K562 (cell line): ENCODE data around the gene ZNF652. TPM values are rescaled to one million over a fixed set of nuclear protein-coding genes. Genes with fewer than 3 reads are reported as not detected.
A peak's percentile ranks its signal among the peaks of the same experiment; 100 is the strongest.

ENCODE experiments used
- ATAC-seq: fragments of 200-7000 bp; cut with Tn5 transposase; 3 replicates; pipeline ENCODE4 v1.9.1; 2020; ENCODE audit warnings: moderate library complexity
- BruUV-seq: library from RNA; stranded (reverse); fragments of 400-500 nt; replicated peaks from 2 replicates; lab custom pipeline; 2021; lab: Mats Ljungman, UMichigan
- CTCF ChIA-PET: fragments of 300-600 bp; formaldehyde crosslinking; extraction: SDS; loops from one replicate; lab custom pipeline; 2021; ENCODE audit warnings: low intra/inter-chr PET ratio; lab: Yijun Ruan, JAX
- POLR2A ChIA-PET: fragments of 300-600, 350-650 bp; sonication (Branson Sonifier 250); formaldehyde crosslinking; extraction: SDS; loops from one replicate; lab custom pipeline; 2021; ENCODE audit warnings: antibody characterized with exemption, inconsistent platforms; lab: Yijun Ruan, JAX
- DNase-seq, 4 experiments: peaks; one replicate each; pipeline versions ENCODE4 v3.0.0 to v3.0.0-alpha.2; 2011 to 2018; ENCODE audit warnings: low spot score in 3 of 4, mixed read lengths in 3 of 4; ENCODE audit errors: extremely low read depth in 1 of 4
- FAIRE-seq: peaks from 2 replicates; lab custom pipeline; 2011; peaks lifted over from hg19 to GRCh38; lab: Jason Lieb, UNC
- H2AFZ ChIP-seq: 2 replicates; pipeline ENCODE4 v1.6.0; 2011; ENCODE audit warnings: low read depth, low read length, control low read depth, inconsistent platforms
- H3K27ac ChIP-seq: fragments of 200-600 bp; 3 replicates; pipeline ENCODE4 v1.8.0; 2011; ENCODE audit warnings: low read depth, mild to moderate bottlenecking, control low read depth, inconsistent platforms, low read length, moderate library complexity, mixed read lengths; ENCODE audit errors: extremely low read depth
- H3K27me3 ChIP-seq, 2 experiments: fragments of 300-600 bp in 1 of 2; 2 replicates in 1 of 2; 3 replicates in 1 of 2; pipeline versions ENCODE4 v1.6.0 to v1.8.0; 2011; ENCODE audit warnings: inconsistent platforms in 2 of 2, low read length in 2 of 2, mild to moderate bottlenecking in 1 of 2, mixed read lengths in 1 of 2, moderate library complexity in 1 of 2; ENCODE audit not compliant: control insufficient read depth in 2 of 2, insufficient read depth in 2 of 2
- H3K36me3 ChIP-seq: fragments of 300-600 bp; 3 replicates; pipeline ENCODE4 v1.8.0; 2011; ENCODE audit warnings: mild to moderate bottlenecking, low read length, inconsistent platforms; ENCODE audit not compliant: control insufficient read depth, insufficient read depth
- H3K4me1 ChIP-seq, 2 experiments: fragments of 200-600 bp in 1 of 2; replicated peaks in 1 of 2; 2 replicates in 1 of 2; 3 replicates in 1 of 2; pipeline versions ENCODE4 v1.5.1 to v1.8.0; 2011; ENCODE audit warnings: inconsistent platforms in 2 of 2, low read length in 2 of 2, mild to moderate bottlenecking in 1 of 2, mixed read lengths in 1 of 2, moderate library complexity in 1 of 2; ENCODE audit not compliant: control insufficient read depth in 2 of 2, insufficient read depth in 2 of 2
- H3K4me2 ChIP-seq: 2 replicates; pipeline ENCODE4 v1.6.1; 2011; ENCODE audit warnings: low read length, control low read depth, inconsistent platforms, mixed read lengths; ENCODE audit not compliant: insufficient read depth
- H3K4me3 ChIP-seq: fragments of 200-600 bp; sonication (generic), shearing (Covaris generic); 2 replicates; pipeline ENCODE4 v1.5.1; 2016; ENCODE audit warnings: control low read depth, inconsistent platforms
- H3K79me2 ChIP-seq: fragments of 200-600 bp; 3 replicates; pipeline ENCODE4 v1.8.0; 2011; ENCODE audit warnings: low read length, inconsistent platforms; ENCODE audit not compliant: control insufficient read depth, insufficient read depth
- H3K9ac ChIP-seq, 2 experiments: 2 replicates each; pipeline versions ENCODE4 v1.6.0 to v1.6.1; 2011; ENCODE audit warnings: low read depth in 2 of 2, low read length in 2 of 2, control low read depth in 1 of 2, inconsistent platforms in 1 of 2, mild to moderate bottlenecking in 1 of 2, mixed read lengths in 1 of 2; ENCODE audit not compliant: insufficient read depth in 1 of 2
- H3K9me1 ChIP-seq: one replicate; pipeline ENCODE4 v1.6.0; 2011; ENCODE audit warnings: inconsistent platforms, mild to moderate bottlenecking, low read length, moderate library complexity; ENCODE audit not compliant: control insufficient read depth, insufficient read depth
- H3K9me3 ChIP-seq: replicated peaks from 2 replicates; pipeline ENCODE4 v1.5.1; 2011; ENCODE audit warnings: low read depth, low read length, inconsistent platforms; ENCODE audit not compliant: control insufficient read depth, insufficient read depth
- H4K20me1 ChIP-seq: replicated peaks from 2 replicates; pipeline ENCODE4 v1.6.1; 2011; ENCODE audit warnings: low read length, inconsistent platforms, mixed read lengths; ENCODE audit not compliant: control insufficient read depth, insufficient read depth
- ARHGAP35 ChIP-seq: fragments of 450-650 bp; IDR thresholded peaks from 2 replicates; pipeline ENCODE4 v1.6.1; 2018; ENCODE audit not compliant: partially characterized antibody
- NEUROD1 ChIP-seq: fragments of 150-350 bp; IDR thresholded peaks from 2 replicates; pipeline ENCODE4 v1.6.1; 2014; ENCODE audit warnings: borderline replicate concordance, low read length, low read depth; ENCODE audit not compliant: partially characterized antibody
- NR3C1 ChIP-seq: sonication (generic); formaldehyde crosslinking; IDR thresholded peaks from 2 replicates; pipeline ENCODE4 v1.8.1; 2022; ENCODE audit warnings: missing genetic modification reagents
- RBBP5 ChIP-seq: fragments of 200-600 bp; sonication (generic); IDR thresholded peaks from 2 replicates; pipeline ENCODE4 v1.6.1; 2012; ENCODE audit warnings: borderline replicate concordance, mild to moderate bottlenecking, low read length, control low read depth, inconsistent platforms; ENCODE audit not compliant: insufficient read depth, poor library complexity, severe bottlenecking
- SPI1 ChIP-seq: IDR thresholded peaks from 2 replicates; pipeline ENCODE4 v1.6.1; 2011; ENCODE audit warnings: low read depth, low read length, control low read depth, borderline replicate concordance
- TAF9B ChIP-seq: fragments of 450-650 bp; IDR thresholded peaks from 2 replicates; pipeline ENCODE4 v1.6.1; 2018; ENCODE audit warnings: mild to moderate bottlenecking; ENCODE audit not compliant: partially characterized antibody
- ZNF124 ChIP-seq: sonication (generic); formaldehyde crosslinking; IDR thresholded peaks from 2 replicates; pipeline ENCODE4 v1.8.1; 2022; ENCODE audit warnings: missing genetic modification reagents
- ZNF239 ChIP-seq: fragments of 250-450 bp; sonication (Bioruptor Pico); IDR thresholded peaks from 2 replicates; pipeline ENCODE4 v1.4.0; 2020; ENCODE audit warnings: mild to moderate bottlenecking
- ZNF717 ChIP-seq: fragments of 250-450 bp; sonication (Bioruptor Pico); IDR thresholded peaks from 2 replicates; pipeline ENCODE4 v1.5.0; 2021
- WGBS: fragments of 100-300 bp; shearing (Covaris generic); methylation state at CpG from one replicate; pipeline ENCODE4 v1.1.6; 2016; ENCODE audit warnings: low coverage, mixed read lengths; ENCODE audit not compliant: insufficient coverage; ENCODE audit errors: missing lambda C conversion rate; 5-methylcytosine and 5-hydroxymethylcytosine counted together
- in situ Hi-C: fragments of 300-500 bp; cut with MboI; formaldehyde crosslinking; loops from 4 replicates; pipeline ENCODE4 v1.15.0; 2018; ENCODE audit warnings: inconsistent platforms, mixed read lengths
- intact Hi-C: fragments of 100-400 bp; cut with micrococcal nuclease; formaldehyde crosslinking; loops from 2 replicates; pipeline ENCODE4 v1.14.2; 2022
- polyA plus RNA-seq, 8 experiments: library from polyadenylated mRNA; depleted of rRNA in 4 of 8; stranded (reverse) in 5 of 8; unstranded in 3 of 8; fragments of >200 nt; fragmentation: Nextera tagmentation in 2 of 8; fragmentation: Illumina TruSeq in 1 of 8; extraction: Ambion mirVana in 2 of 8; extraction: Trizol in 1 of 8; gene quantifications; 2 replicates each; pipeline versions ENCODE4 v1.2.1 to v1.2.3, GENCODE V29; 2011 to 2014; ENCODE audit warnings: inconsistent platforms in 1 of 8, missing spikeins in 1 of 8
- total RNA-seq, 7 experiments: library from RNA; depleted of rRNA in 6 of 7; stranded (reverse); fragments of >200 nt in 6 of 7; fragmentation: Illumina TruSeq in 2 of 7; extraction: Trizol in 2 of 7; gene quantifications; 2 replicates each; pipeline versions ENCODE4 v1.2.1 to v1.2.3, GENCODE V29; 2011 to 2021; ENCODE audit warnings: low replicate concordance in 1 of 7
- TF ChIP-seq, protein P1 (sequence below): fragments of 250-450 bp; sonication (Bioruptor Pico); IDR thresholded peaks from 2 replicates; pipeline ENCODE4 v1.4.0; 2020; ENCODE audit warnings: mild to moderate bottlenecking, moderate library complexity

ZNF652 gene
- total and polyA plus RNA-seq, 9 of the 15 experiments (the other 6 are each of a cell fraction or from before 2014, with no cell fraction given): 5.1 to 15.5 (median 7.8) TPM

GRCh38 chr17:49247944-49248343 is 114.1 kb downstream of the ZNF652 start:
- Histone ChIP-seq H3K36me3 (no peaks in the 10 kb centered on the region), H3K27me3 (no peaks in the 10 kb centered on the region), H4K20me1 (no peaks in the 10 kb centered on the region), H3K4me2 (no peak overlapping the region), H3K9ac (no peak overlapping the region), H3K4me1 (peaks cover 9 to 10% of the 10 kb centered on the region in 2 experiments; a peak in 4 of 5 replicates), H3K79me2 (no peaks in the 10 kb centered on the region), H3K9me3 (no peaks in the 10 kb centered on the region), H3K27ac (no peak overlapping the region; the same call in 2 of the 3 replicates), H2AFZ (0 out of 2 replicates have a peak overlapping the region, but pooled peaks have one; percentile 61), H3K4me3 (no peak overlapping the region), H3K9me1 (no peaks in the 10 kb centered on the region)
- in situ Hi-C loops: no loop called here
- intact Hi-C loops: no loop called here
- 31% methylated on average over 7 of the region's 7 CpGs for WGBS
- DNase-seq: no peak
- TF ChIP-seq NR3C1 (no peak), RBBP5 (no peak), SPI1 (no peak), NEUROD1 (no peak), TAF9B (no peak), ARHGAP35 (no peak), ZNF124 (CRISPR knock-in tag) (no peak), ZNF239 (CRISPR knock-in tag) (no peak), ZNF717 (CRISPR knock-in tag) (no peak)
- TF ChIP-seq, protein P1, sequence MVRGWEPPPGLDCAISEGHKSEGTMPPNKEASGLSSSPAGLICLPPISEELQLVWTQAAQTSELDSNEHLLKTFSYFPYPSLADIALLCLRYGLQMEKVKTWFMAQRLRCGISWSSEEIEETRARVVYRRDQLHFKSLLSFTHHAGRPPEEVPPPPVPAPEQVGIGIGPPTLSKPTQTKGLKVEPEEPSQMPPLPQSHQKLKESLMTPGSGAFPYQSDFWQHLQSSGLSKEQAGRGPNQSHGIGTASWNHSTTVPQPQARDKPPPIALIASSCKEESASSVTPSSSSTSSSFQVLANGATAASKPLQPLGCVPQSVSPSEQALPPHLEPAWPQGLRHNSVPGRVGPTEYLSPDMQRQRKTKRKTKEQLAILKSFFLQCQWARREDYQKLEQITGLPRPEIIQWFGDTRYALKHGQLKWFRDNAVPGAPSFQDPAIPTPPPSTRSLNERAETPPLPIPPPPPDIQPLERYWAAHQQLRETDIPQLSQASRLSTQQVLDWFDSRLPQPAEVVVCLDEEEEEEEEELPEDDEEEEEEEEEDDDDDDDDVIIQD: no peak
- ChIA-PET POLR2A (interaction anchor here (0.9 kb wide), 1 partner anchor 13 kb away, joined by 3 read pairs; no protein-coding TSS in a partner anchor), CTCF (no interaction called here)
- no TSS peak for BruUV-seq
- no peak for FAIRE-seq
- ATAC-seq: no peak
